H1 (cell line): Measurements from ENCODE around the gene INSYN1. TPM values are rescaled to one million over a fixed set of nuclear protein-coding genes. Genes with fewer than 3 reads are reported as not detected.
A peak's percentile ranks its signal among the peaks of the same experiment; 100 is the strongest.

Source experiments
- CTCF ChIA-PET: fragments of 300-600 bp; sonication (Branson Sonifier 250); formaldehyde crosslinking; loops from one replicate; lab custom pipeline; 2021; ENCODE audit not compliant: partially characterized antibody; lab: Charles Lee
- POLR2A ChIA-PET: fragments of 300-600 bp; sonication (Branson Sonifier 250); formaldehyde crosslinking; loops from one replicate; lab custom pipeline; 2021; ENCODE audit warnings: inconsistent platforms; ENCODE audit not compliant: partially characterized antibody; lab: Charles Lee
- DNase-seq, 2 experiments: peaks; one replicate each; pipeline versions ENCODE4 v3.0.0 to v3.0.0-alpha.2; 2010 to 2022; ENCODE audit warnings: low spot score in 2 of 2, low read depth in 1 of 2, mixed read lengths in 1 of 2
- FAIRE-seq: peaks from 2 replicates; lab custom pipeline; 2011; peaks lifted over from hg19 to GRCh38; lab: Jason Lieb, UNC
- H2AFZ ChIP-seq: 2 replicates; pipeline ENCODE4 v1.8.1; 2012; ENCODE audit warnings: low read length, inconsistent platforms
- H2AK5ac ChIP-seq: 2 replicates; pipeline ENCODE4 v1.6.1; 2013; ENCODE audit warnings: low read depth, low read length
- H2BK120ac ChIP-seq: replicated peaks from 2 replicates; pipeline ENCODE3; 2013; ENCODE audit warnings: low read depth, low read length, inconsistent platforms
- H2BK12ac ChIP-seq: 2 replicates; pipeline ENCODE4 v1.6.1; 2013; ENCODE audit warnings: low read depth, low read length
- H2BK15ac ChIP-seq: 2 replicates; pipeline ENCODE4 v1.6.1; 2013; ENCODE audit warnings: low read length
- H2BK20ac ChIP-seq: 2 replicates; pipeline ENCODE4 v1.6.1; 2013; ENCODE audit warnings: low read length
- H2BK5ac ChIP-seq: 2 replicates; pipeline ENCODE4 v1.6.1; 2013; ENCODE audit warnings: low read depth, low read length
- H3K14ac ChIP-seq: 2 replicates; pipeline ENCODE4 v1.6.1; 2013; ENCODE audit warnings: inconsistent platforms; ENCODE audit not compliant: insufficient read length
- H3K18ac ChIP-seq: 2 replicates; pipeline ENCODE4 v1.6.1; 2013; ENCODE audit warnings: low read length; ENCODE audit errors: extremely low read depth
- H3K23ac ChIP-seq: 2 replicates; pipeline ENCODE4 v1.6.1; 2013; ENCODE audit warnings: inconsistent platforms; ENCODE audit not compliant: insufficient read length
- H3K23me2 ChIP-seq: 2 replicates; pipeline ENCODE4 v1.6.1; 2013; ENCODE audit warnings: low read depth, low read length
- H3K27ac ChIP-seq: 2 replicates; pipeline ENCODE4 v1.6.1; 2011; ENCODE audit warnings: low read depth, low read length, inconsistent platforms
- H3K27me3 ChIP-seq, 4 experiments: replicated peaks in 1 of 4; 1 replicate in 1 of 4; 2 replicates in 3 of 4; pipeline versions ENCODE4 v1.6.1 to v1.8.1; 2011 to 2013; ENCODE audit warnings: low read length in 3 of 4, mild to moderate bottlenecking in 3 of 4, inconsistent platforms in 2 of 4, mixed read lengths in 2 of 4, moderate library complexity in 1 of 4; ENCODE audit not compliant: control insufficient read depth in 3 of 4, insufficient read depth in 3 of 4; ENCODE audit errors: extremely low read depth in 1 of 4
- H3K36me3 ChIP-seq, 4 experiments: 2 replicates each; pipeline versions ENCODE4 v1.6.1 to v1.8.1; 2011 to 2013; ENCODE audit warnings: mild to moderate bottlenecking in 4 of 4, low read length in 3 of 4, moderate library complexity in 2 of 4, control low read depth in 1 of 4, inconsistent platforms in 1 of 4; ENCODE audit not compliant: insufficient read depth in 4 of 4, control insufficient read depth in 2 of 4
- H3K4ac ChIP-seq: replicated peaks from 2 replicates; pipeline ENCODE3; 2013; ENCODE audit warnings: low read length, low read depth, mixed read lengths, inconsistent platforms; ENCODE audit not compliant: insufficient read length
- H3K4me1 ChIP-seq, 4 experiments: replicated peaks in 1 of 4; 1 replicate in 1 of 4; 2 replicates in 3 of 4; pipeline versions ENCODE4 v1.6.1 to v1.8.1; 2011 to 2013; ENCODE audit warnings: low read length in 3 of 4, inconsistent platforms in 2 of 4, mixed read lengths in 1 of 4; ENCODE audit not compliant: insufficient read depth in 4 of 4, control insufficient read depth in 3 of 4
- H3K4me2 ChIP-seq, 2 experiments: 2 replicates each; pipeline versions ENCODE4 v1.6.1 to v1.8.1; 2011 to 2013; ENCODE audit warnings: low read depth in 2 of 2, low read length in 2 of 2, control low read depth in 1 of 2, inconsistent platforms in 1 of 2, mild to moderate bottlenecking in 1 of 2; ENCODE audit not compliant: insufficient read depth in 1 of 2
- H3K4me3 ChIP-seq, 4 experiments: fragments of 200-600, 300-600 bp in 1 of 4; sonication (generic), shearing (Covaris generic), sonication (Bioruptor Twin) in 1 of 4; 2 replicates each; pipeline versions ENCODE4 v1.5.1 to v1.8.1; 2011 to 2016; ENCODE audit warnings: low read length in 4 of 4, low read depth in 3 of 4, control low read depth in 2 of 4, inconsistent platforms in 2 of 4, mild to moderate bottlenecking in 2 of 4, mixed read lengths in 1 of 4, moderate library complexity in 1 of 4; ENCODE audit not compliant: insufficient read depth in 2 of 4; ENCODE audit errors: extremely low read depth in 1 of 4
- H3K56ac ChIP-seq: replicated peaks from 2 replicates; pipeline ENCODE3; 2013; ENCODE audit warnings: low read depth, mild to moderate bottlenecking, mixed read lengths, low read length, inconsistent platforms; ENCODE audit not compliant: insufficient read length
- H3K79me1 ChIP-seq: 2 replicates; pipeline ENCODE4 v1.6.1; 2013; ENCODE audit warnings: low read depth, low read length, control low read depth
- H3K79me2 ChIP-seq, 2 experiments: 2 replicates each; pipeline versions ENCODE4 v1.6.1 to v1.8.1; 2012 to 2013; ENCODE audit warnings: low read length in 2 of 2, mild to moderate bottlenecking in 2 of 2, inconsistent platforms in 1 of 2; ENCODE audit not compliant: insufficient read depth in 2 of 2, control insufficient read depth in 1 of 2
- H3K9ac ChIP-seq, 4 experiments: replicated peaks in 1 of 4; 1 replicate in 1 of 4; 2 replicates in 3 of 4; pipeline versions ENCODE4 v1.6.1 to v1.8.1; 2011 to 2013; ENCODE audit warnings: low read depth in 3 of 4, low read length in 3 of 4, control low read depth in 2 of 4, mild to moderate bottlenecking in 2 of 4, moderate library complexity in 2 of 4, inconsistent platforms in 1 of 4; ENCODE audit errors: extremely low read depth in 1 of 4
- H3K9me3 ChIP-seq, 2 experiments: 2 replicates each; pipeline versions ENCODE4 v1.6.1 to v1.8.1; 2012 to 2013; ENCODE audit warnings: mild to moderate bottlenecking in 2 of 2, moderate library complexity in 2 of 2, control low read depth in 1 of 2, inconsistent platforms in 1 of 2, low read depth in 1 of 2, low read length in 1 of 2, mixed read lengths in 1 of 2; ENCODE audit not compliant: insufficient read depth in 2 of 2
- H4K20me1 ChIP-seq, 2 experiments: replicated peaks in 1 of 2; 2 replicates each; pipeline versions ENCODE3 to v1.8.1; 2011 to 2013; ENCODE audit warnings: inconsistent platforms in 2 of 2, low read length in 2 of 2, mild to moderate bottlenecking in 1 of 2; ENCODE audit not compliant: insufficient read depth in 2 of 2, control insufficient read depth in 1 of 2
- H4K5ac ChIP-seq: 2 replicates; pipeline ENCODE4 v1.6.1; 2013; ENCODE audit warnings: low read length, low read depth, mixed read lengths, inconsistent platforms; ENCODE audit not compliant: insufficient read length
- H4K8ac ChIP-seq: 2 replicates; pipeline ENCODE4 v1.8.0; 2013; ENCODE audit warnings: mild to moderate bottlenecking, moderate library complexity, low read length, inconsistent platforms; ENCODE audit not compliant: insufficient read depth; ENCODE audit errors: extremely low read depth
- H4K91ac ChIP-seq: replicated peaks from 2 replicates; pipeline ENCODE3; 2013; ENCODE audit warnings: low read length, mixed read lengths, inconsistent platforms; ENCODE audit not compliant: insufficient read length
- ASH2L ChIP-seq: fragments of 200-600, 300-600 bp; sonication (generic); IDR thresholded peaks from one replicate; pipeline ENCODE4 v1.7.1; 2017; ENCODE audit warnings: low read length
- CEBPB ChIP-seq: IDR thresholded peaks from 2 replicates; pipeline ENCODE4 v1.6.1; 2012; ENCODE audit warnings: low read depth, low read length
- CHD1 ChIP-seq: IDR thresholded peaks from 2 replicates; pipeline ENCODE4 v1.6.1; 2012; ENCODE audit warnings: low read depth, low read length, improper control_type of control experiment
- GTF2F1 ChIP-seq: IDR thresholded peaks from 2 replicates; pipeline ENCODE4 v1.6.1; 2012; ENCODE audit warnings: low read depth, low read length, improper control_type of control experiment, borderline replicate concordance
- MAFK ChIP-seq: IDR thresholded peaks from 2 replicates; pipeline ENCODE4 v1.6.1; 2012; ENCODE audit warnings: low read depth, mild to moderate bottlenecking, improper control_type of control experiment, low read length
- NRF1 ChIP-seq: IDR thresholded peaks from 2 replicates; pipeline ENCODE4 v1.6.1; 2011; ENCODE audit warnings: mild to moderate bottlenecking, low read depth, low read length, improper control_type of control experiment
- POLR2AphosphoS5 ChIP-seq: IDR thresholded peaks from 2 replicates; pipeline ENCODE4 v1.6.1; 2011; ENCODE audit warnings: low read depth, low read length
- POU5F1 ChIP-seq: IDR thresholded peaks from 2 replicates; pipeline ENCODE4 v1.6.1; 2011; ENCODE audit warnings: low read depth, mild to moderate bottlenecking, low read length, moderate library complexity
- RAD21 ChIP-seq, 2 experiments: IDR thresholded peaks in 1 of 2; conservative IDR thresholded peaks in 1 of 2; 2 replicates each; pipeline ENCODE4 v1.6.1; 2011; ENCODE audit warnings: low read depth in 2 of 2, low read length in 2 of 2, improper control_type of control experiment in 1 of 2, inconsistent platforms in 1 of 2, mild to moderate bottlenecking in 1 of 2, moderate library complexity in 1 of 2
- RNF2 ChIP-seq: fragments of 200-900, 300-1000 bp; sonication (generic); IDR thresholded peaks from 2 replicates; pipeline ENCODE4 v1.7.1; 2016; ENCODE audit warnings: borderline replicate concordance, low read depth, mild to moderate bottlenecking, antibody characterized with exemption, low read length; ENCODE audit not compliant: poor library complexity, severe bottlenecking; ENCODE audit errors: missing control alignments
- SP1 ChIP-seq: IDR thresholded peaks from 2 replicates; pipeline ENCODE4 v1.6.1; 2011; ENCODE audit warnings: low read depth, low read length
- TCF12 ChIP-seq: IDR thresholded peaks from 2 replicates; pipeline ENCODE4 v1.6.1; 2011; ENCODE audit warnings: low read depth, mild to moderate bottlenecking, low read length
- YY1 ChIP-seq: IDR thresholded peaks from 2 replicates; pipeline ENCODE4 v1.6.1; 2011; ENCODE audit warnings: low read depth, mild to moderate bottlenecking, low read length
- WGBS, 2 experiments: shearing (Covaris generic) in 1 of 2; methylation state at CpG; one replicate each; pipeline versions ENCODE4 v1.1.6 to v1.1.7; 2013 to 2015; ENCODE audit warnings: low lambda C conversion rate in 2 of 2, mixed read lengths in 2 of 2, inconsistent platforms in 1 of 2, low coverage in 1 of 2, missing lambda C conversion rate in 1 of 2; ENCODE audit not compliant: insufficient replicate concordance in 2 of 2, insufficient coverage in 1 of 2, insufficient read length in 1 of 2; ENCODE audit errors: extremely low coverage in 1 of 2, missing lambda C conversion rate in 1 of 2; 5-methylcytosine and 5-hydroxymethylcytosine counted together
- polyA plus RNA-seq, 7 experiments: library from polyadenylated mRNA; depleted of rRNA in 3 of 7; stranded (reverse) in 5 of 7; unstranded in 2 of 7; fragments of >200 nt in 5 of 7; fragments of 200-250 nt in 2 of 7; gene quantifications; 1 replicate in 5 of 7; 2 replicates in 1 of 7; 4 replicates in 1 of 7; pipeline versions ENCODE4 v1.2.1 to v1.2.3, GENCODE V29; 2011 to 2013; ENCODE audit warnings: missing spikeins in 2 of 7, mixed read lengths in 2 of 7
- total RNA-seq: library from RNA; stranded (reverse); fragmentation: NEBNext Ultra II Directional; extraction: Animal tissue kit (Norgen Biotek cat#: 25700); gene quantifications from 2 replicates; pipeline ENCODE4 v1.2.1, GENCODE V29; 2021
- TF ChIP-seq, protein P1 (sequence below): IDR thresholded peaks from 2 replicates; pipeline ENCODE4 v1.6.1; 2011; ENCODE audit warnings: low read length, improper control_type of control experiment

INSYN1 gene
- total and polyA plus RNA-seq, 2 of the 8 experiments (the other 6 are each of a cell fraction or from before 2014, with no cell fraction given) = 7.2 to 10.2 TPM

DNA sequence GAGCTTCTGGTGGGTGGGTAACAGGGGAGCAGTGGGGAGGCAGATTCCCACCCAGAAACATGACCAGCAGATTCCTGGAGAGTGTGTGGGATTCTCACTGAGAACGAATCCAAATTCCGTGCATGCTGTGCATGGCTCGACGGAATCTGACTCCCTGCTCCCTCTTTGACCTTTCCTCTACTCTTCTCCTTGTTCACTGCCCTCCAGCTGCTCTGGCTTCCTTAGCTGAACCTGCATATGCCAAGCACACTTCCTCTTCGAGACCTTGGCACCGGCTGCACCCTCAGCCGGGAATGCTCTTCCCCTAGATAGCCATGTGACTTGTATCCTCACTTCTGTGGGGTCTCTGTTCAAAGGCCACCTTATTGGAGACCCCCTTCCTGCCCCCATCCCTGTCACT, 6.3 kb downstream of the INSYN1 start:
- Histone ChIP-seq H3K9me3 (no peaks in the 10 kb centered on the region), H3K14ac (no peak overlapping the region), H2BK15ac (no peak overlapping the region; the same call in 1 of the 2 replicates), H2BK120ac (no peak overlapping the region), H2BK12ac (peak overlapping the region; percentile 41; the same call in 1 of the 2 replicates), H2AFZ (no peak overlapping the region), H3K36me3 (no peaks in the 10 kb centered on the region), H3K4me3 (no peak overlapping the region), H3K23me2 (peaks cover 2% of the 10 kb centered on the region; the same call in 1 of the 2 replicates), H3K4me2 (no peak overlapping the region), H3K27ac (no peak overlapping the region), H4K5ac (no peak overlapping the region), H3K9ac (no peak overlapping the region), H4K8ac (no peak overlapping the region), H3K56ac (no peak overlapping the region), H2BK20ac (no peak overlapping the region), H3K79me1 (no peaks in the 10 kb centered on the region), H3K4ac (no peak overlapping the region), H3K4me1 (peaks cover 8 to 33% (median 17%) of the 10 kb centered on the region in 4 experiments), H2BK5ac (no peak overlapping the region), H4K91ac (no peak overlapping the region), H3K27me3 (peaks cover 0 to 8% (median 2%) of the 10 kb centered on the region in 4 experiments; a peak in 3 of 7 replicates), H2AK5ac (no peak overlapping the region), H3K79me2 (no peaks in the 10 kb centered on the region), H4K20me1 (no peaks in the 10 kb centered on the region), H3K18ac (no peak overlapping the region), H3K23ac (no peak overlapping the region)
- DNase-seq = no peak
- WGBS, 2 experiments = 85% methylated on average over 7 of the region's 7 CpGs; no CpG with 5 or more reads in 1 of the 2 experiments
- POLR2A ChIA-PET = no interaction called here
- CTCF ChIA-PET = interaction anchor here (0.9 to 9.4 kb wide), 7 partner anchors 10 to 127 kb away, joined by 3 to 45 read pairs (median 9); no protein-coding TSS in a partner anchor
- FAIRE-seq = no peak
- TF ChIP-seq CHD1 (no peak), ASH2L (no peak), TCF12 (no peak), RNF2 (no peak), GTF2F1 (no peak), NRF1 (no peak), MAFK (no peak), YY1 (no peak), CEBPB (no peak), POLR2AphosphoS5 (no peak), RAD21 (IDR thresholded peaks at IDR 0.05 in 1 of 2, conservative IDR thresholded peaks at IDR 0.05 in 1 of 2; ENCODE audit: low read depth in 2 of 2, low read length in 2 of 2) (no peak), POU5F1 (no peak), SP1 (no peak)
- TF ChIP-seq, protein P1, sequence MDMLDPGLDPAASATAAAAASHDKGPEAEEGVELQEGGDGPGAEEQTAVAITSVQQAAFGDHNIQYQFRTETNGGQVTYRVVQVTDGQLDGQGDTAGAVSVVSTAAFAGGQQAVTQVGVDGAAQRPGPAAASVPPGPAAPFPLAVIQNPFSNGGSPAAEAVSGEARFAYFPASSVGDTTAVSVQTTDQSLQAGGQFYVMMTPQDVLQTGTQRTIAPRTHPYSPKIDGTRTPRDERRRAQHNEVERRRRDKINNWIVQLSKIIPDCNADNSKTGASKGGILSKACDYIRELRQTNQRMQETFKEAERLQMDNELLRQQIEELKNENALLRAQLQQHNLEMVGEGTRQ = no peak
